DMS53 (cell line): ENCODE measurements around the gene TECRL.

Experiments
- DNase-seq: peaks from one replicate; lab custom pipeline; 2025; lab: John Stamatoyannopoulos, UW

Gene TECRL

DNA sequence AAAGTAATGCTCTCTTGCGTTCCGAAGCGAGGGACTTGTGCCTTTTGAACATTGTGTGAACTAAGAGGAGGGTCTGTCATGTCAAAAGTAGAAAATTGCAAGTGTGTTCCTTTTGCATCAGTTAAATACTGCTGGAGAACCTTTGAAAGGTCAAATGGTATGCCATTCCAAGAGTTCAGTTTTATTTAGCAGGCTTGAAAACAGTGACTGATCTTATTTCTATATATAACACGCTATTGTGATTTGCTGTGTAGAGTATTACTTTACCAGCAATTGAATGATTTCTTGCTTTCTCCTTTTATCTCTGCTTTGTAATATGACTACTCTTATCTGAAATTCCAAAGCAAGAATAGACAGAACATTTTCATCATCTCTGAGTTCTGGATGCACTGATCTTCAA, at the start of gene TECRL:
TSS of gene TECRL (minus strand) at position 151 of the 400 bp plus-strand sequence. CDS start at position 52, 99 bp downstream.
- no peak for DNase-seq

DNA sequence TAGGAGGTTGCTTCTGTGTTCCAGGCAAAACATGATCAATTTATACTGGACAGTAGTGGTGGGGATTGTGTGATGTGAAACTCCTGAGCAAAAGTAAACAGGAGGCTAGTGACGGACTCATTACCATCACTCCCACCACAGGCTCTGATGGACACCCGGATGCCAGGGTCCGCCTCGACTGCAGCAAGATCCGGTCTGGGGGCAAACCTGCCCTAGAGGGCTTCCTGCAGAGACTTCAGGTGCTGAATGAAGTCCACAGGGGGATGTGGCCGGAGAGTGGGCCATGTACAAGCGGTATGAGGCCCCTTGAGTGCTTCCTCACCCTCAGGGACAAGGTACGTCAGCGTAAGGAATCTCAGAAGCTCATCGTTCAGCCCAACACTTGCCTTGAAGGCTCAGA, 23.4 kb upstream of the TECRL start:
- DNase-seq, result no peak

DNA sequence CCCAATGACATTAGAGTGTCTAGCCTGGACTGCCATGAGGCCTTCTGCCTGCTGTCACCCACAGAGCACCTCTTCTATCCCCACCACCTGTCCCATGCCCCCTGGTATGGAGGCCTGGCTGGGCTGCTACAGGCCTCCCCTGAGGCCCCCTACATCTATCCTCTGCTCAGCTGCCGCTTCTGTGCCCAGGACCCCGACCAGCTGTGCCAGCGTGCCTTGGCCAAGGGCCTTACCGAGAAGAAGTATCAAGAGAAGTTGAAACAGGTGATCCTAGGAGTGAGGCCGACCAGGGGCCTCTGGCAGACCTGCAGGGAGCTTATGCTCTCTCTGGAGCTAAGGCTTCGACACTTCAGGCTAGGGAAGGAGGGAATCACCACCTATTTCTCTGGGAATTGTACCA, 21.7 kb upstream of the TECRL start:
- DNase-seq, result no peak

GRCh38 chr4:64417974-64418373, 8.7 kb upstream of the TECRL start:
- no peak for DNase-seq

- no peak for DNase-seq
Measured at GRCh38 chr4:64407000-64407399, 2.2 kb downstream of the TECRL start.

- no peak for DNase-seq
Measured at GRCh38 chr4:64405761-64406160, 3.5 kb downstream of the TECRL start.

GRCh38 chr4:64402684-64403083, 6.6 kb downstream of the TECRL start:
- no peak for DNase-seq

DNA sequence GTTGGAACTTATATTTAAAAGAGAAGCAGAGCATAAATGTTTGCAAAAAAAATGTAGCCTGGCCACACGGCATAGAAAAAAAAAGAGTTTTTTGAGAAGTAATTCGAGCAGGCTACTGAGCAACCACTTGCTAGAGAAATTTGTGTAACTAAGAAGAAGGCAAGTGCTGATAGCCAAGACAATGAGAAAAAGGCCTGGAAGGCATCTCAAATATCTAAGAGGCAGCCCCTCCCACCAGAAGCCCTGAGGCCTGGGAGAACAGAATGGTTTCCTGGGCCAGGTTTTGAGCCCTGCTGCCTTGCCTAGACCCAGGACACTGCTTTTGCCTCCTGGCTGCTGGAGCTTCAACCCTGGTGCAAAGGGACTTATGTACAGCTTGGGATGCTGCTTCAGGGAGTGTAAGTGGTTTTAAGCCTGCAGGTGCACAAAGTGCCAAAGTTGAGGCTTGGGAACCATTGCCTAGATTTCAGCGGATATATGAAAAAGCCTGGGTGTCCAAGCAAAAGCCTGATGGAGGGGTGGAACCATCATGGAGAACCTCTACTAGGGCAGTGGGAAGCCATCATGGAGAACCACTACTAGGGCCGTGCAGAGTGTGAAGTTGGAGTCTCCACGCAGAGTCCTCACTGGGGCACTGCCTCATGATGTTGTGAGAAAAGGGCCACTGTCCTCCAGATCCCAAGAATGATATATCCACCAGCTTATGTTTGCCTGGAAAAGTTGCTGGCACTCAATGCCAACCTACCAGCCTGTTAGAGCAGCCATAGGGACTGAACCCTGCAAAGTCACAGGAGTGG, 9.7 kb downstream of the TECRL start:
- no peak for DNase-seq

GRCh38 chr4:64394469-64394868, 14.8 kb downstream of the TECRL start:
- DNase-seq, result no peak

- no peak for DNase-seq
Measured at GRCh38 chr4:64388252-64388651, 21.0 kb downstream of the TECRL start.

DNA sequence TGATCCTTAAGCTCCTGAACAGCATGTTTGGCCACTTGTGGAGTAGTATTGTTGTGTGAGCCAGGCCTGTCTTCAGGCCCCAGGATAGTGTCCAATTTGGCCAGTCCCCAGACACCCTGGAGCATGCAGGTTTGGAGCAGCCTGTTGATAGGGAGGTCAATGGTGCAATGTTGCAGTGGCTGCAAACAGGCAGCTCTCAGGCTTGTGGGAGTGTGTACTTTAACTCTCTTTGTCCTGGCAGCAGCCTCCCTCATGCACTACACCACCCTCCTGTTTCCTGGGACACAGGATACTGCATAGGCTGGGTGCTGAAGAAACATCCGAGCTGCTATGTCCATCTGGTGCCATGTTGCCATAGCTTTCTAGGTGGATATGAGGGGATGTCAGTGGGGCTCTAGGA, 24.0 kb downstream of the TECRL start:
- DNase-seq, result no peak

DNA sequence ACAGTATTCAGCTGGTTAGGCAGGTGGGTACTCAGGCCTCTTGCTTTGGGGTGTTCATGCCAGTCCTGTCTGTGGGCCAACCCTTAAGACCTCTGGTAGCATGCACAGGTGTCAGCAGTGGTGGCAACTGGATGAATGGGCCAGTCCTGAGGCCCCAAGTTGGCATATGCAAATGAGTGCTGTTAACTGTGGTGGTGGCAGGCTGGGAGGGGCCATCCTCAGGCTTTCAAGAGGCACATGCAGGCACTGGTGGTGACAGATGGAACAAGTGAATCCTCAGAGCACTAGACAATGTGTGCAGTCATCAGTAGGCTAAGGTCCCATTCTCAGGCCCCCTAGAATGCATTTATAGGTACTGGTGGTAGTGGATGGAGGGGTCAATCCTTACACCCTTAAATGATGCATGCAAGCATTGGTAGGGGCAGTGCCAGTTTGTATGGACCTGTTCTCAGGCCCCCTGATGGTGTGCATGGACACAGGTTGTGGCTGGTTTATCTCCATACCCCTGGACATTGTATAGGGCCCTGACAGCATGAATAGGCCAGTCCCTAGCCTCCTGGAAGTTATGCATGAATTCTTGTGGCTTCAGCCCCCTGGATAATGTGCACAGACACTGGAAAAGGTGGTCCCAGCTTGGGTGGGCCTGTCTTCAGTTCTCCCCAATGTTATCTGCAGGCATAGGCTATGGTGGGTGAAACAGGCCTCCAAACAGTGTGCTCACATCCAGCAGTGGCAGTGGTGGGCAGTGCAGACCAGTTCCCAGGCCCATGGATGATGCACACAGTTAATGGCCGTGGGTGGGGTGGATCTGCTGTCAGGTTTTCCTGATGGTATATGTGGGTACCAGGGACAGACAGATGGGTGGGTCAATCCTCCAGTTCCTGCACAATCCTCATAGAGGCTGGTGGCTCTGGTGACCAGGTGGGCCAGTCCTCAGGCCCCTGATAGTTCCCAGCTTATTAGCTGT, 24.7 kb downstream of the TECRL start:
- no peak for DNase-seq

DNA sequence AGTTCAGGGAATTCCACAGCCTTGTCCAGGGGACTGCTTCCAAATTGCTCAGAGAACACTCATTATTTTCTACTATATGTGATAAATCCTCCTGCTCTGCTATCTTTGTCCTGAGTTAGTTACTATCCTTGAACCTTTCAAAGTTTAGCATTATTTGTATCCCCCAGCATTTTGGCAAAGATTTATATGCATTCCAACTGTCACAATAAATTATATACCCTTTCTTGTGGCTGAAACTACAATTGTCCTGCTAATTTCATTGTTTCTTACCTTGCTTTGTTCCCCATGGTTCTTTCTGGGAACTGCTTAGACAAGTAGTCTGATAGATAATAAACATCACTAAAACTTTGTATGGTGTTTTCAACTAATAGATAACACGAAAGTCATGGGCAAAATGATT, 40.5 kb downstream of the TECRL start:
- no peak for DNase-seq

GRCh38 chr4:64361399-64361740, 47.9 kb downstream of the TECRL start:
- no peak for DNase-seq

DNA sequence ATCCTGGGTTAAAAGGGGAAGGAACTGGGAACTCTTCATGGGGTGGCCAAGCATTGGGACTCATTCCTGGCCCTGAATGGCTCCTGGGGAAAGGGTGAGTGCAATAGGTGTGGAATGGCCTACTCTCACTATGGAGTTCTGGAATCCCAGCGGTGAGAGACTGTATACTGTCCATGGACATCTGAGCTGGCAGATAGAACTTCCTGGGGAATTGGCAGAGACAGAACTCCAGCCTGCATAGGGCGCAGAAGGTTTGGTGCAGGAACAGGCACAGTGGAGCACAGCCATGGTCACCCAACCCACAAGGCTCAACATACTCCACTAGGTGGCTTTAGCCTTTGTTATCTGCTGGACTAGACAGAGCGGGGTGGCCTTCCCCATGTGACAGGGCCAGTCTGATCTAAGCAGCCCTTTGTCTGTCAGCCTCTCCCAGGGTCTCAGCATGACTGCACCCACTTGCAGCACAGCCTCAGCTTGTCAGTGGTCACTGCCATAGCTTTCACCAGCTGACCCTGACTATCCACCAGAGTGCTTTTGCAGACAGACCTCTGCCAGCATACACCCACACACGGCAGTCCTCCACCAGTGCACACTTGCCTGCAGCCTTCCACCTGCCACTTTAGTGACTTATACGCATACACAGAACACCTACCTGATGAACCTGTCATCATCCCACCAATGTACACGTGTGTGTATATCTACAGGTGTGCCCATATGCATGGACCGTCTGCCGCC, 48.4 kb downstream of the TECRL start:
- no peak for DNase-seq

DNA sequence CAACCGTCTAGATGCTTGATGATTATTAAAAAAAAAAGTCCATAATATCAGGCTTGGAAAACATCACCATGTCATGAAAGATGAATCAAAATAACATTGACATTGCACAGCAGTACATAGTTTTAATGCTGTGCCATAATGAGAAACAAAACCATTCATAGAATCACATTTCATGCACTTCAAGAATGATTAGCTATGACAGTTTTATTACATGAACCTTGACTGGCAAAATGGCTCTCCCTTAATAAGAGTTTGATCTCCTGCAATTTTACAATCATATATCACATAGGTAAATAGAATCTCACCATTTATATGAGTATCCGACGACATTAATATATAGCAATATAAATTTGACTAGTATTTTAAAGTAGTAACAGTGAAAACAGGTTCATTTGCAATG, 49.8 kb downstream of the TECRL start:
- no peak for DNase-seq

DNA sequence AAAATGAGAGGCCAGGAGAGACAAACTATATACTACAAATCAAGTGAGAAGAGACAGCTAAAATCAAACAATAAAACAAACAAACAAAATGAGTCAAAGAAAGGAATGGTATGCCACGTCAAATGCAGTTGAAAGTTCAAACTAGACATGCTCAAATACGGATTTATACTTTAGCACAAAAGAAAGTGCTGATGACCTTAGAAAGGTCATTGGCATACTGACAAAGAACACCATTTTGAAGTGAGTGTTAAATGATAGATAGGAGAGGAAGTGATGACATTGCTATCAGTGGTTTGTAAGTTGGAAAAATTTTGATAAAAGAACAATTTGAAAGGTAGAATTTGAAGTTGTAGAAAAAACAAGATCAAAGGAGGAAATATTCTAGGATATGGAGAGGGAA, 55.3 kb downstream of the TECRL start:
- DNase-seq, result no peak

GRCh38 chr4:64341711-64342110, 67.5 kb downstream of the TECRL start:
- DNase-seq, result peak; percentile 3

GRCh38 chr4:64340218-64341110, 68.8 kb downstream of the TECRL start:
- DNase-seq, result no peak

DNA sequence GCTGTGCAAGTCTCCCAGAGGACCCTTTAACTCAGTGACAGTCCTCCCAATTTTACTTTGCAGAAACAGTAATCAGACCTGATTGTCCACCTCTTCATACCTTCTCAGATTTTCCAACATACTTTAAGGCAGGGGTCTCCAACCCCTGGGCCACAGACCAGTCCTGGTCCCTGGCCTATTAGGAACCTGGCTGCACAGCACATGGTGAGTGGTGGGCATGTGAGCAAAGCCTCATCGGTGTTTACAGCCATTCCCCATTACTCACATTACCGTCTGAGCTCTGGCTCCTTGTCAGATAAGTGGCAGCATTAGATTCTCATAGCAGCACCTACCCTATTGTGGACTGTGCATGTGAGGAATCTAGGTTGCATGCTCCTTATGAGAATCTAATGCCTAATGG, 74.3 kb downstream of the TECRL start:
- DNase-seq, result no peak

GRCh38 chr4:64330143-64330542, 79.1 kb downstream of the TECRL start:
- DNase-seq, result peak; percentile 1
